SK-N-SH (cell line): ENCODE data around the gene VWA5B1.

ENCODE experiments used
- EP300 ChIP-seq, 2 experiments: IDR thresholded peaks; 2 replicates each; pipeline versions ENCODE4 v1.4.0 to v1.6.1; 2012; ENCODE audit warnings: borderline replicate concordance in 1 of 2, low read depth in 1 of 2, low read length in 1 of 2
- IRF3 ChIP-seq: fragments of 150-350 bp; IDR thresholded peaks from 2 replicates; pipeline ENCODE4 v1.6.1; 2016; ENCODE audit warnings: mild to moderate bottlenecking, low read depth, low read length
- RCOR1 ChIP-seq: fragments of 150-350 bp; IDR thresholded peaks from 2 replicates; pipeline ENCODE4 v1.6.1; 2017; ENCODE audit warnings: antibody characterized with exemption, low read length
- SIN3A ChIP-seq: IDR thresholded peaks from 2 replicates; pipeline ENCODE4 v1.6.1; 2012; ENCODE audit warnings: low read depth, mild to moderate bottlenecking, low read length, moderate library complexity, borderline replicate concordance
- YY1 ChIP-seq: IDR thresholded peaks from 2 replicates; pipeline ENCODE4 v1.4.0; 2012; ENCODE audit warnings: low read depth, mild to moderate bottlenecking
- TF ChIP-seq, protein P1 (sequence below): fragments of 200-600 bp; sonication (generic); IDR thresholded peaks from 2 replicates; pipeline ENCODE4 v1.6.1; 2017; ENCODE audit warnings: antibody characterized with exemption, mild to moderate bottlenecking, moderate library complexity

DNA sequence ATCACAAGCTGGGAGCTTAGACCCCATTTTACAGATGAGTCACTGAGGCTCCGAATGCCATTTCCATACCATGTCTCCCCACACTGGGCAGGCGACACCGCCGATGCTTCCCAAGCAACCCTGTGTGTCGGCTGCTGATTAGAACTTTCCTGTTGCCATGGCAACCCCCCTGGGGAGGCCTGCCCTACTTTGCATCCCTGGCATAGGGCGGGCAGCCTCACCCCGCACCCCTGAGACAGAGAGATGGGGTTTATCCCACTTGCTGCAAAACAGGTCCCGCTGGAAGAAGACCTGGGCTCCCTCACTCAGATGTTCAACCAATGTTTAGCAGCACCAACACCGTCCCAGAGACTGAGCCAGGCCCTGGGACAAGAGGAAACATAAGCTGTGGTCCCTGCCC, 113.8 kb downstream of the VWA5B1 start:
- no peak for TF ChIP-seq IRF3
- no peak for TF ChIP-seq RCOR1
- TF ChIP-seq, protein P1, sequence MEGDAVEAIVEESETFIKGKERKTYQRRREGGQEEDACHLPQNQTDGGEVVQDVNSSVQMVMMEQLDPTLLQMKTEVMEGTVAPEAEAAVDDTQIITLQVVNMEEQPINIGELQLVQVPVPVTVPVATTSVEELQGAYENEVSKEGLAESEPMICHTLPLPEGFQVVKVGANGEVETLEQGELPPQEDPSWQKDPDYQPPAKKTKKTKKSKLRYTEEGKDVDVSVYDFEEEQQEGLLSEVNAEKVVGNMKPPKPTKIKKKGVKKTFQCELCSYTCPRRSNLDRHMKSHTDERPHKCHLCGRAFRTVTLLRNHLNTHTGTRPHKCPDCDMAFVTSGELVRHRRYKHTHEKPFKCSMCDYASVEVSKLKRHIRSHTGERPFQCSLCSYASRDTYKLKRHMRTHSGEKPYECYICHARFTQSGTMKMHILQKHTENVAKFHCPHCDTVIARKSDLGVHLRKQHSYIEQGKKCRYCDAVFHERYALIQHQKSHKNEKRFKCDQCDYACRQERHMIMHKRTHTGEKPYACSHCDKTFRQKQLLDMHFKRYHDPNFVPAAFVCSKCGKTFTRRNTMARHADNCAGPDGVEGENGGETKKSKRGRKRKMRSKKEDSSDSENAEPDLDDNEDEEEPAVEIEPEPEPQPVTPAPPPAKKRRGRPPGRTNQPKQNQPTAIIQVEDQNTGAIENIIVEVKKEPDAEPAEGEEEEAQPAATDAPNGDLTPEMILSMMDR = no peak
- TF ChIP-seq SIN3A = no peak
- no peak for TF ChIP-seq YY1
- TF ChIP-seq EP300 (IDR thresholded peaks at IDR 0.05; ENCODE audit: borderline replicate concordance in 1 of 2, low read depth in 1 of 2, low read length in 1 of 2) = no peak
